DOHH2 (cell line): ENCODE results near the gene SOX11.

Experiments used
- H3F3A ChIP-seq: fragments of 200-600 bp; sonication (generic), shearing (Covaris generic); 2 replicates; pipeline ENCODE4 v1.6.0; 2016; ENCODE audit warnings: antibody characterized with exemption, mild to moderate bottlenecking; ENCODE audit not compliant: control insufficient read depth, insufficient read depth
- H3K27ac ChIP-seq: fragments of 200-600 bp; sonication (generic); 2 replicates; pipeline ENCODE4 v1.5.1; 2014; ENCODE audit warnings: low read depth, mild to moderate bottlenecking, low read length, moderate library complexity
- H3K27me3 ChIP-seq: fragments of 200-600 bp; sonication (generic); 2 replicates; pipeline ENCODE4 v1.6.1; 2014; ENCODE audit warnings: mild to moderate bottlenecking, low read length, mixed read lengths; ENCODE audit not compliant: control insufficient read depth
- H3K36me3 ChIP-seq: fragments of 200-600 bp; sonication (generic); 2 replicates; pipeline ENCODE4 v1.6.1; 2014; ENCODE audit warnings: mild to moderate bottlenecking, low read length, moderate library complexity, mixed read lengths; ENCODE audit not compliant: control insufficient read depth
- H3K4me1 ChIP-seq: fragments of 200-600 bp; sonication (generic); 2 replicates; pipeline ENCODE4 v1.6.1; 2014; ENCODE audit warnings: mild to moderate bottlenecking, low read length, mixed read lengths; ENCODE audit not compliant: control insufficient read depth
- H3K4me2 ChIP-seq: fragments of 200-600 bp; sonication (generic); 2 replicates; pipeline ENCODE4 v1.6.0; 2014; ENCODE audit warnings: mild to moderate bottlenecking, low read length, moderate library complexity
- H3K4me3 ChIP-seq: fragments of 200-600 bp; sonication (generic); 2 replicates; pipeline ENCODE4 v1.5.1; 2014; ENCODE audit warnings: mild to moderate bottlenecking, low read length, mixed read lengths
- H3K79me2 ChIP-seq: fragments of 200-600 bp; sonication (generic); 2 replicates; pipeline ENCODE4 v1.6.1; 2014; ENCODE audit warnings: mild to moderate bottlenecking, low read length, mixed read lengths; ENCODE audit not compliant: control insufficient read depth
- H3K9me2 ChIP-seq: fragments of 200-600 bp; sonication (generic); replicated peaks from 2 replicates; pipeline ENCODE4 v1.6.1; 2014; ENCODE audit warnings: mild to moderate bottlenecking, low read length, mixed read lengths; ENCODE audit not compliant: control insufficient read depth
- H3K9me3 ChIP-seq: fragments of 200-600 bp; sonication (generic); 2 replicates; pipeline ENCODE4 v1.6.1; 2014; ENCODE audit warnings: antibody characterized with exemption, low read length, mixed read lengths; ENCODE audit not compliant: control insufficient read depth, insufficient read depth
- H4K20me1 ChIP-seq: fragments of 200-600 bp; sonication (generic); 2 replicates; pipeline ENCODE4 v1.6.0; 2014; ENCODE audit warnings: low read depth, mild to moderate bottlenecking, antibody characterized with exemption, low read length, moderate library complexity; ENCODE audit not compliant: control insufficient read depth, insufficient read depth
- EZH2phosphoT487 ChIP-seq: fragments of 200-600 bp; sonication (generic); IDR thresholded peaks from 2 replicates; pipeline ENCODE4 v1.6.1; 2017; ENCODE audit warnings: borderline replicate concordance, mild to moderate bottlenecking, antibody characterized with exemption, low read length, moderate library complexity, mixed read lengths
- TF ChIP-seq, protein P1 (sequence below): fragments of 200-600 bp; sonication (generic); IDR thresholded peaks from one replicate; pipeline ENCODE4 v1.5.1; 2014; ENCODE audit warnings: antibody characterized with exemption, mild to moderate bottlenecking, low read depth, low read length; ENCODE audit not compliant: poor library complexity, severe bottlenecking

SOX11 gene

DNA sequence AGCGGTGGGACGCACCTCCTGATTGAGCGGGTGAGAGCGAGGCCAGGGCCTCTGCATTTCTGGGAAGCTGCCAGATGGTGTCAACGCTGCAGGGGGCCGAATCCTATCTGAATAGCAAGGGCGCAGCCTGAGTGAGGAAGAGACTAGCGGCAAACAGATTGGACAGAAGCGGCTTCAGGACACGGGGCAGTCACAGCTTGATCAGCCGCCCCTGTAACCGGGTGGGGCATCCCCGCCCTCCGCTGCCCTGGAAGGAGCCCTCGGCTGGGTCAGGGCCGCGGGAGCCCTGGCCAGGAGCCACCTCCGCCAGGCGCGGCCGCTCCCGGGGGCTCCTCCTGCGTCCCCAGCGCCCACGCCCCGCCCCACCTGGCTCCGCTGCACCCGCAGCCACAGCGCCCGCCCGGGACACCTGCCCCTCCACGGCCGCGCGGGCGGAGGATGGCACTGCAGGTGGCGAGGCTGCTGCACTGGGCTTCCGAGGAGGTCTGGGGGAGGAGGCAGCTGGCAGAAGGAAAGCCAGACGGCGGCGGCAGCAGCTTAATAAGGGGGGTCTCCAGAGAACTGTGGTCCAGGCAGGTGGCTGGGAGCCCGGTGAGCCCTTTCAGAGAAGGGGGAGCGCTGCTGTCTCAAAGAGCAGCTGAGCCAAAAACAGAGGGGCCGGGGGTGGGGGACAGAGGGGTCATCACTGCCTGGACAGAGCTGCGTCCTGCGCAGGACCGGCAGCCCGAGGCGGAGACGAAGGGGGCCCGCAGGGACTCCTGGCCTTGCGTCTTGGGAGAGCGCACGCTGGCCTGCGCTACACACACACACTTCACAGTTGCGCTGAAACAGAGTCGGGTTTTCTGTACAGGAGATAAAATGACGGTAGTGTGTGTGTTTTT, 18.8 kb upstream of the SOX11 start:
- Histone ChIP-seq H3K4me2 (no peak overlapping the region), H3K36me3 (no peaks in the 10 kb centered on the region), H4K20me1 (no peaks in the 10 kb centered on the region), H3K4me3 (no peak overlapping the region), H3K27me3 (no peaks in the 10 kb centered on the region), H3K4me1 (no peaks in the 10 kb centered on the region), H3F3A (no peaks in the 10 kb centered on the region), H3K79me2 (no peaks in the 10 kb centered on the region), H3K9me3 (no peaks in the 10 kb centered on the region), H3K9me2 (no peaks in the 10 kb centered on the region), H3K27ac (no peak overlapping the region)
- TF ChIP-seq EZH2phosphoT487: no peak
- TF ChIP-seq, protein P1, sequence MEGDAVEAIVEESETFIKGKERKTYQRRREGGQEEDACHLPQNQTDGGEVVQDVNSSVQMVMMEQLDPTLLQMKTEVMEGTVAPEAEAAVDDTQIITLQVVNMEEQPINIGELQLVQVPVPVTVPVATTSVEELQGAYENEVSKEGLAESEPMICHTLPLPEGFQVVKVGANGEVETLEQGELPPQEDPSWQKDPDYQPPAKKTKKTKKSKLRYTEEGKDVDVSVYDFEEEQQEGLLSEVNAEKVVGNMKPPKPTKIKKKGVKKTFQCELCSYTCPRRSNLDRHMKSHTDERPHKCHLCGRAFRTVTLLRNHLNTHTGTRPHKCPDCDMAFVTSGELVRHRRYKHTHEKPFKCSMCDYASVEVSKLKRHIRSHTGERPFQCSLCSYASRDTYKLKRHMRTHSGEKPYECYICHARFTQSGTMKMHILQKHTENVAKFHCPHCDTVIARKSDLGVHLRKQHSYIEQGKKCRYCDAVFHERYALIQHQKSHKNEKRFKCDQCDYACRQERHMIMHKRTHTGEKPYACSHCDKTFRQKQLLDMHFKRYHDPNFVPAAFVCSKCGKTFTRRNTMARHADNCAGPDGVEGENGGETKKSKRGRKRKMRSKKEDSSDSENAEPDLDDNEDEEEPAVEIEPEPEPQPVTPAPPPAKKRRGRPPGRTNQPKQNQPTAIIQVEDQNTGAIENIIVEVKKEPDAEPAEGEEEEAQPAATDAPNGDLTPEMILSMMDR: no peak

GRCh38 chr2:5674026-5674340, 18.2 kb upstream of the SOX11 start:
- Histone ChIP-seq H3K36me3 (no peaks in the 10 kb centered on the region), H3K4me1 (no peaks in the 10 kb centered on the region), H3K9me3 (no peaks in the 10 kb centered on the region), H3K4me3 (no peak overlapping the region), H3K79me2 (no peaks in the 10 kb centered on the region), H3K9me2 (no peaks in the 10 kb centered on the region), H3F3A (no peaks in the 10 kb centered on the region), H3K27me3 (no peaks in the 10 kb centered on the region), H3K4me2 (no peak overlapping the region), H4K20me1 (no peaks in the 10 kb centered on the region), H3K27ac (no peak overlapping the region)
- TF ChIP-seq, protein P1: no peak
- TF ChIP-seq EZH2phosphoT487: no peak

DNA sequence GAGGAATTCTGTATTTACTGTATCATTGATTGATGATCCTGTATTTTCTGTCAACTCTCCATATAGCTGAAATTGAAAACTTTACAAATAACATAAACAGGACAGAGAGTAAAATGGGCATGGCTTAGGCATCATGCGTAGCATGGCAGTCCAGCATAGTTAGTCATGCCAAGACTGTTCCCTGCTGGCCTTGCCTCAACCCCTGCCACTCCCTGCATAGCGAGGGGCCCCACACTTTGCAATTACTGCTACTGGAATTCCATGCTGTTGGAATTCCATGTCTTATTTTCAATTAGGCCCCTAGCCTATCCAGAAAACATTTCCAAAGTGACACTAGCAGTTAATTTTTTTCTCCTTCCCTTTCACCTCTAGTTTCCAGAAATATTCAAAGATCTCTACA, 15.1 kb upstream of the SOX11 start:
- H3K4me1 ChIP-seq: no peaks in the 10 kb centered on the region

More for the DNA sequence above, 15.1 kb upstream of the SOX11 start:
- no peak for TF ChIP-seq EZH2phosphoT487
- TF ChIP-seq, protein P1: no peak
- Histone ChIP-seq H3F3A (no peaks in the 10 kb centered on the region), H3K9me2 (no peaks in the 10 kb centered on the region), H3K79me2 (no peaks in the 10 kb centered on the region), H3K9me3 (no peaks in the 10 kb centered on the region), H3K36me3 (no peaks in the 10 kb centered on the region), H3K27me3 (no peaks in the 10 kb centered on the region), H4K20me1 (no peaks in the 10 kb centered on the region), H3K4me2 (no peak overlapping the region), H3K27ac (no peak overlapping the region), H3K4me3 (no peak overlapping the region)
